AG04449 (cell line): ENCODE measurements around the gene ECHDC3.

ENCODE experiments used
- CTCF ChIA-PET: fragments of 350-600 bp; formaldehyde crosslinking; extraction: SDS; loops from one replicate; lab custom pipeline; 2021; ENCODE audit warnings: antibody characterized with exemption; lab: Yijun Ruan, JAX
- POLR2A ChIA-PET: fragments of 400-600, 350-600 bp; formaldehyde crosslinking; extraction: SDS; loops from one replicate; lab custom pipeline; 2020; ENCODE audit warnings: antibody characterized with exemption, inconsistent platforms; lab: Yijun Ruan, JAX
- DNase-seq: peaks from one replicate; pipeline ENCODE4 v3.0.0-alpha.2; 2010; ENCODE audit warnings: low read depth, low spot score
- H3K4me3 ChIP-seq: 2 replicates; pipeline ENCODE4 v1.5.1; 2011; ENCODE audit warnings: low read depth, mild to moderate bottlenecking, control low read depth, low read length
- TF ChIP-seq, protein P1 (sequence below): IDR thresholded peaks from one replicate; pipeline ENCODE4 v1.5.1; 2011; ENCODE audit warnings: mild to moderate bottlenecking, moderate library complexity, low read length, control low read depth, inconsistent platforms; ENCODE audit not compliant: insufficient read depth; ENCODE audit errors: missing control alignments

The ECHDC3 gene

DNA sequence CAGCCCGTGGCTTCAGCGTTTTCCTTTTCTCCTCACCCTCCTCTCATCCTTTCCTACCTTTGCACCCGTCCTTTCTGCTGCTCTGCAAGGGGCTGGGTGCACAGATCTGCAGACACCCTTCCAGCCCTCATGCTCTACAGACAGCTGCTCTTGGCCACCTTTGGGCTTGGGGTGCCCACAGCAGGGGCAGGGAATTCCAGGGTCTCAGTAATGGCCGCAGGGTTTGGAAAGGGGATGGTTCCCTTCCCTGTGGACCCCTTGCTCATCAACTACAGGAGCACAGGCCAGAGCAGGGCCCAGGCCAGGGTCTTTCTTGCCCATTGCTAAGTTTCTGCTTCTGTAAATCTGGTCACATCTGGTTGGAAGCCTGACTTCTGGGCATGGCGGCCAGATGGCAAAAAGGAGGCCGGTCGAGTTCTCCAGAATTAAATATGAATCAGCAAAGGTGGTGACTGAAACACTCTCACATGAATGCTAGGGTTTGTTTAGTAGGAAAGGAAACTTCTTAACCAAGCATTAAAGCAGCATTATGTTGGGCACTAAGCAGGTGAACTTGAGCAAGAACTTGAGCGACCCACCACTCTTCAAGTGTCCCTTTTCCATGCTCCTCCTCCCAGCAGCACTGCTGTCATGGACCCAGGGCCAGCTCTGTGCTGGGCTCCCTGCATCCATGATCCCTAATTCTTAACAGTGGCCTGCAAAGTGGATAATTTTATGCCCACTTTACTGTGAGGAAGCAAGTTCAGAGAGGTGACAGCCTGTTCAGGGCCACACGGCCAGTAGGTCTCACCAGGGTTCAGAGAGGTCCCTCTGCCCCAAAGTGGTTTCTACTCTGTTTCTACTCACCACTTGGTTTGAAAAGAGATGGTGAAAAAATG, 1.5 kb downstream of the ECHDC3 start:
- POLR2A ChIA-PET, result no interaction called here

DNA sequence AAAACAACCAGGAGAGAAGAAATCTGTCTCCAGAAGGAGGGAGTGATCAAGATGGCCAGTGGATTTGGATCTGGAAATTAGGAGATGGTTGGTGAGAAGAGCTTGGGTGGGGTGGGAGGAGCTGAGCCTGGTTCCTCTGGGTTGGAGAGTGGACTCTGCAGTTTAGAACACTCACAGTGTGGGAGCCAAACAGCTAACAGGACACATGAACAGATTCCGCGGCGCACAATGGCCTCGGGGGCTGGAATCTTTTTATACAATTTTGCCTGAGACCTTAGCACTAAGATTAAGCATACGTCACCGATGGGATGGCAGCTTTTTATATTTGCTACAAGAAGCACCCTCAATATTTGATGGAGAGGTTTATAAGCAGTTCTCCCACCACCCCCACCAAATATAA, 2.9 kb downstream of the ECHDC3 start:
- TF ChIP-seq, protein P1, sequence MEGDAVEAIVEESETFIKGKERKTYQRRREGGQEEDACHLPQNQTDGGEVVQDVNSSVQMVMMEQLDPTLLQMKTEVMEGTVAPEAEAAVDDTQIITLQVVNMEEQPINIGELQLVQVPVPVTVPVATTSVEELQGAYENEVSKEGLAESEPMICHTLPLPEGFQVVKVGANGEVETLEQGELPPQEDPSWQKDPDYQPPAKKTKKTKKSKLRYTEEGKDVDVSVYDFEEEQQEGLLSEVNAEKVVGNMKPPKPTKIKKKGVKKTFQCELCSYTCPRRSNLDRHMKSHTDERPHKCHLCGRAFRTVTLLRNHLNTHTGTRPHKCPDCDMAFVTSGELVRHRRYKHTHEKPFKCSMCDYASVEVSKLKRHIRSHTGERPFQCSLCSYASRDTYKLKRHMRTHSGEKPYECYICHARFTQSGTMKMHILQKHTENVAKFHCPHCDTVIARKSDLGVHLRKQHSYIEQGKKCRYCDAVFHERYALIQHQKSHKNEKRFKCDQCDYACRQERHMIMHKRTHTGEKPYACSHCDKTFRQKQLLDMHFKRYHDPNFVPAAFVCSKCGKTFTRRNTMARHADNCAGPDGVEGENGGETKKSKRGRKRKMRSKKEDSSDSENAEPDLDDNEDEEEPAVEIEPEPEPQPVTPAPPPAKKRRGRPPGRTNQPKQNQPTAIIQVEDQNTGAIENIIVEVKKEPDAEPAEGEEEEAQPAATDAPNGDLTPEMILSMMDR, result no peak
- no peak overlapping the region for H3K4me3 ChIP-seq
- ChIA-PET POLR2A (no interaction called here), CTCF (no interaction called here)
- DNase-seq, result no peak

More for the DNA sequence above, 1.5 kb downstream of the ECHDC3 start:
- TF ChIP-seq, protein P1, result no peak
- CTCF ChIA-PET, result interaction anchor here (0.9 to 1.5 kb wide), 2 partner anchors 14 to 229 kb away, joined by 3 to 7 read pairs; no protein-coding TSS in a partner anchor
- DNase-seq, result no peak
- no peak overlapping the region for H3K4me3 ChIP-seq

DNA sequence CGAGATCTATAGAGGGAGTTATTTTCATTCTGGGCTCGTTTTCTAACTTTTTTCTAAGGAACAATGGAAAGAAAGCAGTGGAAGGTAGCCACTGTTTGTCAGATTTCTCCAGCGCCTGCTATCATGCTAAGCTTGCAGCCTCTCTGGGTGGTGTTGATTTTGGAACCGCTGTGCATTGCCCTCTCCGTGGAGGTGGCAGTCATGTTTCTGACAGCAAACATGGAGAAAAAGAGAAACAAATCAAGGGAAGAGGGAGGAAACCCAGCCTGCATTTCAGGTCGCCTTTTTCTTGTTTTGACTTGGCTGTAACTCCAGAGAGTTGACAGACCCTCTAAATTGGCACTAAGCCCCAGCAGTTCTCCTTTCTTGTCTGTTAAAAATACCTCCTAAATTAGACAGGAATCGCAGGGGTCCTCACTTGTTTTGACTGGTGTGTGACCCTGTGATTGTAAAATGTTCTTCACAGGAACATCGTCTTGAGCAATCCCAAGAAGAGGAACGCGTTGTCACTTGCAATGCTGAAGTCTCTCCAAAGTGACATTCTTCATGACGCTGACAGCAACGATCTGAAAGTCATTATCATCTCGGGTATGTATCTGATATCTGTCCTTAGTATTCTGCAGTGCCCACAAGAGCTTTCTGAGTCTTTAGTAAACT, 4.8 kb downstream of the ECHDC3 start:
- CTCF ChIA-PET, result interaction anchor here (2.9 kb wide), 1 partner anchor 10 kb away, joined by 21 read pairs; no protein-coding TSS in a partner anchor
- POLR2A ChIA-PET, result no interaction called here
- DNase-seq, result no peak
- TF ChIP-seq, protein P1, result no peak
- no peak overlapping the region for H3K4me3 ChIP-seq

DNA sequence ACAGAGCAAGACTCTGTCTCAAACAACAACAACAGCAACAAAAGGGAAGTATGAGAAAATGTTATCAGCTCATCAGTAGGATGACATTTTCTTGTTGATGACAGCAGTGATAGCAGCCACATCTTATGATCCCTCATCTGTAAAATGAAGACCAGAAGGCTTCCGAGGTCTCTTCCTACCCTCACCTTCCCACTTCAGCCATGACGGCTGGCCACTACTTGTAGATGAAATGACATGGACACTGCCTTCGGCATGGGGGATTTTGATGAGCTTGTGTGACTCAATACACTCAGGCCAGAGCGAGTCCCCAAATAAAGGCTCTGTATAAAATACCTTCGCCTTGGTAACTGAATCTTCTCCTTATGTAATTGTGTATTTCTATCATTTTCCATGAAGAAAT, 6.7 kb downstream of the ECHDC3 start:
- POLR2A ChIA-PET, result no interaction called here
- CTCF ChIA-PET, result interaction anchor here (2.9 kb wide), 1 partner anchor 9 kb away, joined by 21 read pairs; no protein-coding TSS in a partner anchor

DNA sequence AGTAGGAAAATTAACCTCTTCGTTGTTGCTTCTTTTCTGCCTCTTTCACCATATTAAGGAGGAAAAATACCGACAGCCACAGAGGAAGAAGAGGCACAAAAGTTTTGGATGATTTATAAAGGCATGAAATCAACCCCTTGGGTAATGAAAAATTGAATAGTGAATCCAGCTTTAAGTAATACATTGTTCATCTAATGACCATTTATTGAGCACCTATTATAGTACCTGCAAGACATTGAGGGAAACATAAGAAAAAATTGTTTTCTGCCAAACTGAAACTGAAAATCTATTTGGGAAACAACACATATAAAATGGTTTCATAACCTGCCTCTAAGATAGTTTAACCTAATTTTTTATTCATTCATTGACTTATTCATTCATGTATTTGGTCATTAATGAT, 8.2 kb downstream of the ECHDC3 start:
- ChIA-PET POLR2A (no interaction called here), CTCF (no interaction called here)
- TF ChIP-seq, protein P1, result no peak
- H3K4me3 ChIP-seq, result no peak overlapping the region
- no peak for DNase-seq

More for the DNA sequence above, 6.7 kb downstream of the ECHDC3 start:
- no peak overlapping the region for H3K4me3 ChIP-seq
- DNase-seq, result no peak
- TF ChIP-seq, protein P1, result no peak

DNA sequence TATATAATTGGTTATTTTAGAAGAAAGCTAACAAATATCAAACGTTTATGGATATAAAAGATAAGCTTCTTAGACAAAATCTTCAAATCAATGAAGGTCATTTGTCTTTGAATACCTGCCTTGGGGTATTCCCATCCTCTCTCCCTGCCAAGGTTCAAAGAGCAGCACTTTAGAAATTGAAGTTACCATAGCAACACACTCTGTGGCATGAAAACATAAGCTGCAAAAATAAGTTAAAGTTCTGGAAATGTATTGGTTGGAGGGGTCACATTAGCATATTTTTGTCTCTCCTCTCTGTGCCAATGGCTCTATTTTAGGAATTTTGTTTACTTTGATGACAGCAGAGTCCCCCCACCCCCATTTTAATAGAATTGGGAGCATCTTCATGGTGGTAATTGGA, 12.0 kb downstream of the ECHDC3 start:
- H3K4me3 ChIP-seq, result no peak overlapping the region
- ChIA-PET CTCF (interaction anchor here (0.9 to 8.0 kb wide), 5 partner anchors 11 to 241 kb away, joined by 4 to 198 read pairs (median 4); partner anchors contain the start of gene ECHDC3), POLR2A (no interaction called here)
- DNase-seq, result no peak
- TF ChIP-seq, protein P1, result no peak
